Inflammatory macrophage treated with lipopolysaccharide for 1 hour (primary cell): ENCODE measurements around the gene MYL4.
"Not testable (repeated sequence)": the region's sequence is repeated elsewhere in the genome, so short reads cannot be mapped to it uniquely, and the experiment has no call there.

Experiments
- DNase-seq, 2 donors: peaks; one replicate each; pipeline ENCODE4 v3.0.0-alpha.2; 2020 to 2022

Gene MYL4

GRCh38 chr17:47244697-47245096 is 35.5 kb downstream of the MYL4 start:
- no peak for DNase-seq

- DNase-seq = no peak
These were observed 37.0 kb downstream of the MYL4 start for GRCh38 chr17:47246120-47246519.

GRCh38 chr17:47250855-47251254 is 41.7 kb downstream of the MYL4 start:
- no peak for DNase-seq

GRCh38 chr17:47251421-47251940 is 42.3 kb downstream of the MYL4 start:
- DNase-seq = no peak

- DNase-seq = no peak
These were observed 43.1 kb downstream of the MYL4 start for GRCh38 chr17:47252209-47252608.

GRCh38 chr17:47252766-47253512 is 43.8 kb downstream of the MYL4 start:
- no peak for DNase-seq

- DNase-seq = peak; percentile 16 to 42
These were observed 44.6 kb downstream of the MYL4 start, which contains the start of gene ITGB3 for GRCh38 chr17:47253541-47254402. ITGB3 (plus strand) TSS chr17:47253827; CDS start chr17:47253862, 35 bp downstream.

GRCh38 chr17:47254403-47254943 is 45.3 kb downstream of the MYL4 start:
- no peak for DNase-seq

GRCh38 chr17:47257651-47258339 is 48.6 kb downstream of the MYL4 start:
- DNase-seq = peak in 1 of 2 donors; percentile 33

- DNase-seq = no peak
These were observed 53.4 kb downstream of the MYL4 start for GRCh38 chr17:47262586-47262985.

- no peak for DNase-seq
These were observed 55.0 kb downstream of the MYL4 start for GRCh38 chr17:47264166-47264565.

- peak; percentile 58 to 72 for DNase-seq
These were observed 56.9 kb downstream of the MYL4 start for GRCh38 chr17:47265983-47266541.

GRCh38 chr17:47266782-47267181 is 57.6 kb downstream of the MYL4 start:
- no peak for DNase-seq

GRCh38 chr17:47267354-47267828 is 58.2 kb downstream of the MYL4 start:
- DNase-seq = no peak

- not testable (repeated sequence) for DNase-seq
These were observed 59.8 kb downstream of the MYL4 start for GRCh38 chr17:47268964-47269363.

- DNase-seq = peak; percentile 36 to 46
These were observed 60.6 kb downstream of the MYL4 start for GRCh38 chr17:47269561-47270280.

- DNase-seq = no peak
These were observed 62.0 kb downstream of the MYL4 start for GRCh38 chr17:47270946-47271705.

- no peak for DNase-seq
These were observed 63.3 kb downstream of the MYL4 start for GRCh38 chr17:47272491-47272890.

GRCh38 chr17:47273245-47273644 is 64.1 kb downstream of the MYL4 start:
- no peak for DNase-seq
